Cardiac septum (tissue), 1 donor: ENCODE data around the gene ARL10. TPM values are rescaled to one million over a fixed set of nuclear protein-coding genes. Genes with fewer than 3 reads are reported as not detected.

ENCODE experiments used
- DNase-seq: peaks from one replicate; pipeline ENCODE4 v3.0.0-alpha.2; 2020; ENCODE audit warnings: low spot score
- intact Hi-C: fragments of 100-400 bp; cut with DNase I; formaldehyde crosslinking; loops from one replicate; pipeline ENCODE4 v1.14.0; 2022
- microRNA-seq: library from miRNA; unstranded; fragments of <30 nt; microRNA quantifications from one replicate; pipeline ENCODE4 v1.2.0, GENCODE V29; 2020
- total RNA-seq: library from RNA; stranded (reverse); fragmentation: NEBNext Ultra II Directional; extraction: Animal tissue kit (Norgen Biotek cat#: 25700); gene quantifications from one replicate; pipeline ENCODE4 v1.2.1, GENCODE V29; 2021
- donor health status: DM: no; HTN: no; CAD: no.

Gene ARL10
- total RNA-seq, 1 donor from 2014 or later = 11.4 TPM

DNA sequence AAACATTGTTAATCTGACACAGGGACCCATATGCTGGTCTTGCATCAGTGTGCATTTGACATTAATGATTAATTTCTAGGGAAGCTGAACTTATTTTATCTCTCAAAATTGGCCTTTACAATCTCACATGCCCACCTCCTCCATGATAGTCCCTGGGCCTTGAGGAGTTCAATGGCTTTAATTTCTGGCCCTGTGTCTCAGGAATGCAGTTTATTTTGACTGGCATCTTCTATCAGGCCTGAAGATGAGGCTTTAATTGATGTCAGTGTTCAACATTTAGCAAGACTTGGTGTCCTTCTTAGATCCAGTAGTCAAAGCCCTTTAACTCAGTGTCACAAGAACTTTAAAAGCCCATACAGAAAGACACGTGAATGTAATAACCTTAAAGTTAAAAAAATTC lies 61.6 kb downstream of the ARL10 start:
- intact Hi-C loops = no loop called here
- no peak for DNase-seq

GRCh38 chr5:176427971-176428370 lies 62.7 kb downstream of the ARL10 start:
- DNase-seq = no peak
- intact Hi-C loops = no loop called here

DNA sequence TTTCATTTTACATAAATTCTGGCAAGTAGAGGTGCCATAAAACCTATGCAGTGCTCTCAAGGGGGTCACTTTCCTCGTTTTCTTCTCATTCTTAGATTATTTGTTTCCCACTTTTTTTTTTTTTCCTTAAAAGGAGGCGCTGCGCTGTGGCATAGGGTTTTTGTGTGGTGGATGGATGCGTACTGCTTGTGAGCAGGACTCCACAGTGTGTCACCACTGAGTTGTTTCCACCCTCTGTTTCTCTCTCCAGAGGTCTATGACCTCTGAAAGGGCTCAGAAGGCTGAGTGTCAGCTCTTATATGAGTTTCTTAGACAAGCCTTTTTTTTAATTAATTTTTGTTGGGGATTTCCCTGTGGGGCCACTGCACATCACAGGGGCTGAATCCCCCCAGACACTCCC lies 64.7 kb downstream of the ARL10 start:
- intact Hi-C loops = no loop called here
- DNase-seq = peak; percentile 22

Small RNA genes lying within 50 kb of the gene (microRNA-seq; reads per million reads assigned to microRNA genes)
- 15.6 reads per million, percentile 32 among the genes with 10 or more reads in this experiment for gene MIR1271

Other genes starting within 250 kb of the ARL10 start
- gene SIMC1, start 127.1 kb upstream of the ARL10 start, total RNA-seq = 6.7 TPM
- 104 TPM for gene KIAA1191, start 3.7 kb upstream of the ARL10 start, total RNA-seq
- 22.5 TPM for gene NOP16, start 23.1 kb downstream of the ARL10 start, total RNA-seq
- gene HIGD2A, start 23.3 kb downstream of the ARL10 start, total RNA-seq = 266 TPM
- gene CLTB, start 51.1 kb downstream of the ARL10 start, total RNA-seq = 252 TPM
- 15.9 TPM for gene FAF2, start 82.9 kb downstream of the ARL10 start, total RNA-seq
- 25.4 TPM for gene RNF44, start 171.9 kb downstream of the ARL10 start, total RNA-seq
- 0.51 TPM for gene CDHR2, start 183.9 kb downstream of the ARL10 start, total RNA-seq
- 0.48 TPM for gene GPRIN1, start 244.7 kb downstream of the ARL10 start, total RNA-seq